IPS-11a (cell line): ENCODE data around the gene LZIC.
"Not testable (repeated sequence)": the region's sequence is repeated elsewhere in the genome, so short reads cannot be mapped to it uniquely, and the experiment has no call there.

Experiments used
- H3K4me3 ChIP-seq: one replicate; pipeline ENCODE4 v1.5.1; 2013; ENCODE audit warnings: low read depth, low read length, control low read depth

Gene LZIC

GRCh38 chr1:9942939-9943788, at the start of gene LZIC, which contains the start of gene NMNAT1:
LZIC (minus strand) TSS chr1:9943391; CDS start chr1:9936619, 6,772 bp downstream.
NMNAT1 (plus strand) TSS chr1:9943475; CDS start chr1:9972074, 28,599 bp downstream.
- H3K4me3 ChIP-seq: peak within 1 kb of the TSS; percentile 91

- H3K4me3 ChIP-seq: no peak overlapping the region
Observed at GRCh38 chr1:9992910-9993309, 49.7 kb upstream of the LZIC start.

- no peak overlapping the region for H3K4me3 ChIP-seq
Observed at GRCh38 chr1:9990944-9991343, 47.8 kb upstream of the LZIC start.

GRCh38 chr1:9989773-9990172, 46.6 kb upstream of the LZIC start:
- no peak overlapping the region for H3K4me3 ChIP-seq

GRCh38 chr1:9985001-9985400, 41.8 kb upstream of the LZIC start:
- no peak overlapping the region for H3K4me3 ChIP-seq

GRCh38 chr1:9984253-9984652, 41.1 kb upstream of the LZIC start:
- H3K4me3 ChIP-seq: no peak overlapping the region

GRCh38 chr1:9960706-9961562, 17.7 kb upstream of the LZIC start:
- H3K4me3 ChIP-seq: no peak overlapping the region

- H3K4me3 ChIP-seq: no peak overlapping the region
Observed at GRCh38 chr1:9960011-9960410, 16.8 kb upstream of the LZIC start.

GRCh38 chr1:9957726-9958125, 14.5 kb upstream of the LZIC start:
- no peak overlapping the region for H3K4me3 ChIP-seq

- H3K4me3 ChIP-seq: no peak overlapping the region
Observed at GRCh38 chr1:9946315-9946714, 3.1 kb upstream of the LZIC start.

GRCh38 chr1:9942399-9942938, 722 bp downstream of the LZIC start:
- peak overlapping the region; percentile 91 for H3K4me3 ChIP-seq

- H3K4me3 ChIP-seq: no peak overlapping the region
Observed at GRCh38 chr1:9929431-9930385, 13.5 kb downstream of the LZIC start.

- no peak overlapping the region for H3K4me3 ChIP-seq
Observed at GRCh38 chr1:9927259-9927658, 15.9 kb downstream of the LZIC start.

GRCh38 chr1:9922342-9922741, 20.8 kb downstream of the LZIC start:
- H3K4me3 ChIP-seq: no peak overlapping the region

GRCh38 chr1:9920606-9921005, 22.6 kb downstream of the LZIC start:
- H3K4me3 ChIP-seq: no peak overlapping the region

- no peak overlapping the region for H3K4me3 ChIP-seq
Observed at GRCh38 chr1:9917901-9918300, 25.3 kb downstream of the LZIC start.

GRCh38 chr1:9917495-9917894, 25.7 kb downstream of the LZIC start:
- H3K4me3 ChIP-seq: not testable (repeated sequence)

- no peak overlapping the region for H3K4me3 ChIP-seq
Observed at GRCh38 chr1:9916452-9916851, 26.7 kb downstream of the LZIC start.

- H3K4me3 ChIP-seq: no peak overlapping the region
Observed at GRCh38 chr1:9914610-9914937, 28.6 kb downstream of the LZIC start.

GRCh38 chr1:9912264-9912936, 30.8 kb downstream of the LZIC start:
- H3K4me3 ChIP-seq: no peak overlapping the region
